Sigmoid colon (tissue), 4 donors: ENCODE data around the gene PPP6R3.

Experiments
- EP300 ChIP-seq, 4 donors: sonication (generic); formaldehyde crosslinking; IDR thresholded peaks; one replicate each; pipeline ENCODE4 v1.6.1; 2017; ENCODE audit warnings: antibody characterized with exemption in 4 of 4
- POLR2A ChIP-seq, 2 donors: fragments of 450-650 bp; IDR thresholded peaks; one replicate each; pipeline ENCODE4 v1.6.1; 2016; ENCODE audit warnings: antibody characterized with exemption in 2 of 2, mild to moderate bottlenecking in 2 of 2, moderate library complexity in 2 of 2
- POLR2AphosphoS5 ChIP-seq, 4 donors: sonication (generic); formaldehyde crosslinking; IDR thresholded peaks; one replicate each; pipeline ENCODE4 v1.6.1; 2017; ENCODE audit warnings: antibody characterized with exemption in 4 of 4
- TF ChIP-seq, protein P1 (sequence below), 4 experiments: fragments of 450-650 bp in 3 of 4; fragments of 200-600 bp in 1 of 4; IDR thresholded peaks; one replicate each; pipeline ENCODE4 v1.5.1; 2016 to 2019; ENCODE audit warnings: antibody characterized with exemption in 4 of 4, mild to moderate bottlenecking in 3 of 4, moderate library complexity in 2 of 4

DNA sequence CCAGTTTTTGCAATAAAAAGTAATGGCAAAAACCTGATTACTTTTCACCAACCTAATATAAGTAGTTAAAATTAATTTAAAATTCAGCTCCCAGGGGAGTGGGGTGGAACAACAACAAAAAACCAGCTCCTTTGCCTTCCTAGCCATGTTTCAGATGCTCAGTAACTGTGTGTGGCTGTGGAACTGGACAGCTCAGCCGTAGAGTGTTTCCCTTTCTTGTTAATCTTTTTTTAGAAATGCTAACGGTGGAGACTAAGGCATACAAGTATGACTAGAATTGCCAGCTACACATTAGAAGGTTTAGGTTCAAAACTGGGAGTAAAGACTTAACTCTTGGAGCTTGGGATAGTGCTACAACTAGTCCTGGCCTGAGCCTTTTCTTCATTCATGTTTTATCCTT lies 45.0 kb downstream of the PPP6R3 start:
- TF ChIP-seq POLR2A (IDR thresholded peaks at IDR 0.05) = no peak
- TF ChIP-seq, protein P1, sequence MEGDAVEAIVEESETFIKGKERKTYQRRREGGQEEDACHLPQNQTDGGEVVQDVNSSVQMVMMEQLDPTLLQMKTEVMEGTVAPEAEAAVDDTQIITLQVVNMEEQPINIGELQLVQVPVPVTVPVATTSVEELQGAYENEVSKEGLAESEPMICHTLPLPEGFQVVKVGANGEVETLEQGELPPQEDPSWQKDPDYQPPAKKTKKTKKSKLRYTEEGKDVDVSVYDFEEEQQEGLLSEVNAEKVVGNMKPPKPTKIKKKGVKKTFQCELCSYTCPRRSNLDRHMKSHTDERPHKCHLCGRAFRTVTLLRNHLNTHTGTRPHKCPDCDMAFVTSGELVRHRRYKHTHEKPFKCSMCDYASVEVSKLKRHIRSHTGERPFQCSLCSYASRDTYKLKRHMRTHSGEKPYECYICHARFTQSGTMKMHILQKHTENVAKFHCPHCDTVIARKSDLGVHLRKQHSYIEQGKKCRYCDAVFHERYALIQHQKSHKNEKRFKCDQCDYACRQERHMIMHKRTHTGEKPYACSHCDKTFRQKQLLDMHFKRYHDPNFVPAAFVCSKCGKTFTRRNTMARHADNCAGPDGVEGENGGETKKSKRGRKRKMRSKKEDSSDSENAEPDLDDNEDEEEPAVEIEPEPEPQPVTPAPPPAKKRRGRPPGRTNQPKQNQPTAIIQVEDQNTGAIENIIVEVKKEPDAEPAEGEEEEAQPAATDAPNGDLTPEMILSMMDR (IDR thresholded peaks at IDR 0.05) = no peak
- no peak for TF ChIP-seq EP300 (IDR thresholded peaks at IDR 0.05)
- no peak for TF ChIP-seq POLR2AphosphoS5 (IDR thresholded peaks at IDR 0.05)
